ENCODE data around the gene OBP2A.

OBP2A gene

DNA sequence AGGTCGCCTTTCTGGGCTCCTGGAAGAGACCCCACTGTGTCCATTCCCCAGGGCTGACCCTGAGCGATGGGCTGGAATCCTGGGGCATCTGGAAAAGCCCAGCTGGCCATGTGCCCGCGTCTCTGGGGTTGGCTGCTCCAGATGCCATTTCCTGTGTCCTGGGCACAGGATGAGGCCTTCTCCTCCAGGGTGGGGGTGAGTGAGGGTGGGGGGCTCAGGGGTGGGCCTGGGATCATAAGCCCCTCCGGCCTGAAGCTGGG lies 46.3 kb downstream of the OBP2A start:
- in situ Hi-C loops (cut with MboI; ENCODE audit: low sequenced_read_pairs), result no loop called here

DNA sequence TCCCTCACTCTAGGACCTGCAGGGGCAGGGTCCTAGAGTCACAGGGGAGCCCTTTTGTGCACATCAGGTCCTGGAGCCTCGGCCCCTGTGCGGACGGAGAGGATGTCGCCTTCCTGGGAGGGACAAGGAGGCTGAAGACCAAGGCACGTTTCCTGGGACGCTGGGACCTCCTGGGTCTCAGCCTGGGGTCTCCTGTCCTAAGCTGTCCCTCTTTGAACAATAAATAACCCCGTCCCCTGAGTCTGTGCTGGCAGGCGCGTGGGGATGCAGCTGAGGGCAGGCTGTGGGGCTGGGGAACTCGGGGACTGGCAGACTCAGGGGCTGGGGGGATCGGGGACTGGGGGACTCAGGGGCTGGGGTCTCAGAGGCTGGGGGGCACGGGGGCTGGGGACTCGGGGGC lies 46.7 kb downstream of the OBP2A start:
- in situ Hi-C loops (cut with MboI; ENCODE audit: low sequenced_read_pairs), result no loop called here

DNA sequence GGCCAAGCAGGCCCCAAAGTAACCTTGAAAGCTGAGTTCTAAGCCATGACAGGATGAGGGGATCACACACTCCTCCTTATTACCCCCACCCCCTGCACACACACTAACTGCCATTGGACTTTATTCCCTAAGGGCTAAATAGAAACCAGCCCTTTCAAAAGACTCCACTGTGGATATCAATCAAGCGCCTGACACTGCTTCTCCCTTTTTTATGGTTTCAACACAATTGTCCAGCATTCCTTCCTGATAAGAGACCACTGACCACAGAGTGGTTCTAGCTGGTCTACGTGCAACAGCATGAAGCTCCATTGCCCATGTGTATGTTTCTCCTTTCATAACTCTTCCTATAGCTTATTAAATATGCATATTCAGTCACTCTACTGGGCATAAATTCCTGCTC lies 50.3 kb downstream of the OBP2A start:
- in situ Hi-C loops (cut with MboI; ENCODE audit: low sequenced_read_pairs), result no loop called here
